DOHH2 (cell line): ENCODE data around the gene FARS2.

Experiments used
- H3F3A ChIP-seq: fragments of 200-600 bp; sonication (generic), shearing (Covaris generic); 2 replicates; pipeline ENCODE4 v1.6.0; 2016; ENCODE audit warnings: antibody characterized with exemption, mild to moderate bottlenecking; ENCODE audit not compliant: control insufficient read depth, insufficient read depth
- H3K27ac ChIP-seq: fragments of 200-600 bp; sonication (generic); 2 replicates; pipeline ENCODE4 v1.5.1; 2014; ENCODE audit warnings: low read depth, mild to moderate bottlenecking, low read length, moderate library complexity
- H3K27me3 ChIP-seq: fragments of 200-600 bp; sonication (generic); 2 replicates; pipeline ENCODE4 v1.6.1; 2014; ENCODE audit warnings: mild to moderate bottlenecking, low read length, mixed read lengths; ENCODE audit not compliant: control insufficient read depth
- H3K36me3 ChIP-seq: fragments of 200-600 bp; sonication (generic); 2 replicates; pipeline ENCODE4 v1.6.1; 2014; ENCODE audit warnings: mild to moderate bottlenecking, low read length, moderate library complexity, mixed read lengths; ENCODE audit not compliant: control insufficient read depth
- H3K4me1 ChIP-seq: fragments of 200-600 bp; sonication (generic); 2 replicates; pipeline ENCODE4 v1.6.1; 2014; ENCODE audit warnings: mild to moderate bottlenecking, low read length, mixed read lengths; ENCODE audit not compliant: control insufficient read depth
- H3K4me2 ChIP-seq: fragments of 200-600 bp; sonication (generic); 2 replicates; pipeline ENCODE4 v1.6.0; 2014; ENCODE audit warnings: mild to moderate bottlenecking, low read length, moderate library complexity
- H3K4me3 ChIP-seq: fragments of 200-600 bp; sonication (generic); 2 replicates; pipeline ENCODE4 v1.5.1; 2014; ENCODE audit warnings: mild to moderate bottlenecking, low read length, mixed read lengths
- H3K79me2 ChIP-seq: fragments of 200-600 bp; sonication (generic); 2 replicates; pipeline ENCODE4 v1.6.1; 2014; ENCODE audit warnings: mild to moderate bottlenecking, low read length, mixed read lengths; ENCODE audit not compliant: control insufficient read depth
- H3K9me2 ChIP-seq: fragments of 200-600 bp; sonication (generic); replicated peaks from 2 replicates; pipeline ENCODE4 v1.6.1; 2014; ENCODE audit warnings: mild to moderate bottlenecking, low read length, mixed read lengths; ENCODE audit not compliant: control insufficient read depth
- H3K9me3 ChIP-seq: fragments of 200-600 bp; sonication (generic); 2 replicates; pipeline ENCODE4 v1.6.1; 2014; ENCODE audit warnings: antibody characterized with exemption, low read length, mixed read lengths; ENCODE audit not compliant: control insufficient read depth, insufficient read depth
- H4K20me1 ChIP-seq: fragments of 200-600 bp; sonication (generic); 2 replicates; pipeline ENCODE4 v1.6.0; 2014; ENCODE audit warnings: low read depth, mild to moderate bottlenecking, antibody characterized with exemption, low read length, moderate library complexity; ENCODE audit not compliant: control insufficient read depth, insufficient read depth
- CTCF ChIP-seq: fragments of 200-600 bp; sonication (generic); IDR thresholded peaks from one replicate; pipeline ENCODE4 v1.5.1; 2014; ENCODE audit warnings: antibody characterized with exemption, mild to moderate bottlenecking, low read depth, low read length; ENCODE audit not compliant: poor library complexity, severe bottlenecking
- EZH2phosphoT487 ChIP-seq: fragments of 200-600 bp; sonication (generic); IDR thresholded peaks from 2 replicates; pipeline ENCODE4 v1.6.1; 2017; ENCODE audit warnings: borderline replicate concordance, mild to moderate bottlenecking, antibody characterized with exemption, low read length, moderate library complexity, mixed read lengths

The FARS2 gene

DNA sequence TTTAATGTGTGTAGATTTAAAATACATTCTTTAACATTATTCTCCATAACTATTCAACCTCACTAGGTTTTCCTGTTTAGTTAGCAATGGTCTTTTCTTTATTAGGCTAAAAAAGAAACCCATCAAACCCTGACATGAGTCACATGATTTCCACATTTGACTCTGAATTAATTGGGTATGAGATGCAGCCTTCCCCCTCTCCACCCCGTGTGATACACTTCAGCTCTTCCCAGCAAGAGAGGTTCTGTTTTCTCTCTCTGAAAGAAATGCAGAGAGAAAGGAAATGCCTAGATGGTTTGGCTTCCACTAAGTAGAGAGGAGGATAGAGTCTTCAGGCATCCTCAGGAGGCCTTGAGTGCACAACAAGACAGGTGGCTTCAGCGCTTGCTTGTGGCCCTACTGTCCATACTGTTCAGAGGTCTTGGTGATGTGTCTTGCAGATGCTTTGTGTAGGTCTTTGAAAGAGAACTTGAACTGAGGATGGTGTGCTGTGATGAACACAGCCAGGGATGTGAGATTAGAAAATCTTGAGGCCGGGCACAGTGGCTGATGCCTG is 17.3 kb downstream of the FARS2 start:
- Histone ChIP-seq H3K4me1 (peaks cover 25% of the 10 kb centered on the region), H4K20me1 (peaks cover 2% of the 10 kb centered on the region; the same call in 1 of the 2 replicates), H3K36me3 (no peaks in the 10 kb centered on the region; the same call in 1 of the 2 replicates), H3K9me3 (no peaks in the 10 kb centered on the region), H3K27ac (no peak overlapping the region), H3K9me2 (no peaks in the 10 kb centered on the region), H3F3A (no peaks in the 10 kb centered on the region), H3K79me2 (peaks cover 20% of the 10 kb centered on the region), H3K4me2 (peak overlapping the region; percentile 30), H3K27me3 (no peaks in the 10 kb centered on the region), H3K4me3 (no peak overlapping the region)
- no peak for TF ChIP-seq CTCF
- no peak for TF ChIP-seq EZH2phosphoT487

DNA sequence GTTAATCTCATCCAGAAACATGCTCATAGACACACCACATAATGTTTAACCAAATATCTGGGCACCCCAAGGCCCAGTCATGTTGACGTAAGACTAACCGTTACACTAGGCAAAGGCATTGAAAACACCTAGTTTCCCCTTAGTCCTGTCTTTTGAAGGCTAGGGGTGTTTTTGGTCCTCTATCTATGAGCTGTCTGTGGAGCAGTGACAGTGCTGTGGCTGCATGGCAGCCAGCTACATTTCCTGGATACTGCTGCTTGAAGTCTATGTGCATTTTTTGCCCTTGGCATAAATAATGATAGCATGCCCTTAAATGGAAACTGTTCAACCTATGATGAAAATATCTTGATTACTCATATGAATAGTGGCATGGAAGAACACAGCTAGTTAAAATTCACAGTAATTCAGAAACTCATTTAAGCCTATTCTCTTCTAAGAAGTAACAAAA is 18.6 kb downstream of the FARS2 start:
- Histone ChIP-seq H3K79me2 (peaks cover 17% of the 10 kb centered on the region), H3K9me2 (no peaks in the 10 kb centered on the region), H3K36me3 (no peaks in the 10 kb centered on the region), H4K20me1 (peaks cover 5% of the 10 kb centered on the region; the same call in 1 of the 2 replicates), H3K4me3 (no peak overlapping the region), H3K4me2 (no peak overlapping the region), H3K27ac (no peak overlapping the region), H3K4me1 (peaks cover 19% of the 10 kb centered on the region), H3K9me3 (no peaks in the 10 kb centered on the region), H3K27me3 (no peaks in the 10 kb centered on the region), H3F3A (no peaks in the 10 kb centered on the region)
- TF ChIP-seq EZH2phosphoT487 (no peak), CTCF (no peak)

DNA sequence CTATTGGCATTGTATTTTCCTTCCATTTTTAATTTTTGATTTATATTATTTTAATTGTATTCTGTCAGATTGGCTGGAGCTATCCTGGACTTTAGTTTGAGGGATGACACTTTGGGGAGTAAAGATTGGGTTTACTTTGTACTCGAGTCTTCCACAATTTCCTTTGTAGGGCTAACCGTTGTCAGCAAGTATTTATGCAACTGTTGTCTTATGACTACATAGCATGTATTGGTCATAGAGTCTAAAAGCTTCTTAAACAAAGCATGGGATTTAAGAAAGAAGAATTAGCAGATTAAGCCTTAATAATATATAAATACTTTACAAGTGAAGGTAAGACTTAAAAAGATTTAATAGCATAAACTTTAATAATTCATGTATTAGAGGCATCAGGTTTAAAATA is 19.6 kb downstream of the FARS2 start:
- no peak overlapping the region for H3K4me3 ChIP-seq
- no peaks in the 10 kb centered on the region for H3K36me3 ChIP-seq
- H3K4me2 ChIP-seq = no peak overlapping the region
- no peaks in the 10 kb centered on the region for H3K27me3 ChIP-seq
- TF ChIP-seq EZH2phosphoT487 (no peak), CTCF (no peak)
- peaks cover 5% of the 10 kb centered on the region; the same call in 1 of the 2 replicates for H4K20me1 ChIP-seq
- H3K9me3 ChIP-seq = no peaks in the 10 kb centered on the region
- H3F3A ChIP-seq = no peaks in the 10 kb centered on the region
- peaks cover 17% of the 10 kb centered on the region for H3K79me2 ChIP-seq
- no peaks in the 10 kb centered on the region for H3K9me2 ChIP-seq
- no peak overlapping the region for H3K27ac ChIP-seq
- peaks cover 13% of the 10 kb centered on the region for H3K4me1 ChIP-seq
